Activated CD4-positive, alpha-beta T cell treated with anti-CD3 and anti-CD28 coated beads, Interleukin-2, amount 10 ng/mL, durations not matched to agents 7 days and 5 days (primary cell): ENCODE measurements around the gene LYSMD2. TPM values are rescaled to one million over a fixed set of nuclear protein-coding genes. Genes with fewer than 3 reads are reported as not detected.

Experiments
- CTCF ChIA-PET: fragments of 350-600 bp; sonication (Branson Sonifier 250); formaldehyde crosslinking; loops from one replicate; lab custom pipeline; 2021; ENCODE audit warnings: antibody characterized with exemption; lab: Charles Lee
- POLR2A ChIA-PET: fragments of 350-600 bp; sonication (Branson Sonifier 250); formaldehyde crosslinking; loops from one replicate; lab custom pipeline; 2021; ENCODE audit warnings: antibody characterized with exemption; lab: Charles Lee
- DNase-seq: peaks from one replicate; pipeline ENCODE4 v3.0.0-alpha.2; 2020
- H3K27ac Mint-ChIP-seq: one replicate; pipeline ENCODE4 v1.8.0; 2021; ENCODE audit warnings: mild to moderate bottlenecking, moderate library complexity, mixed read lengths
- H3K27me3 Mint-ChIP-seq: one replicate; pipeline ENCODE4 v1.8.0; 2021; ENCODE audit warnings: mixed read lengths
- H3K36me3 Mint-ChIP-seq: one replicate; pipeline ENCODE4 v1.8.0; 2021; ENCODE audit warnings: low read depth, mixed read lengths
- H3K4me1 Mint-ChIP-seq: one replicate; pipeline ENCODE4 v1.8.0; 2021; ENCODE audit warnings: mixed read lengths
- H3K4me3 Mint-ChIP-seq: one replicate; pipeline ENCODE4 v1.8.0; 2021; ENCODE audit warnings: mild to moderate bottlenecking, moderate library complexity, mixed read lengths
- H3K9me3 Mint-ChIP-seq: one replicate; pipeline ENCODE4 v1.8.0; 2021; ENCODE audit warnings: mixed read lengths
- total RNA-seq, 2 experiments: library from RNA; stranded (reverse); gene quantifications; one replicate each; pipeline ENCODE4 v1.2.3, GENCODE V29; 2021

Gene LYSMD2
- total RNA-seq, 2 experiments from 2014 or later = 18.2 to 23.6 TPM

GRCh38 chr15:51706291-51706690 is 31.2 kb downstream of the LYSMD2 start:
- Mint-ChIP-seq H3K4me1 (no peaks in the 10 kb centered on the region), H3K36me3 (no peaks in the 10 kb centered on the region), H3K27ac (no peak overlapping the region), H3K9me3 (no peaks in the 10 kb centered on the region), H3K4me3 (no peak overlapping the region), H3K27me3 (peaks cover 11% of the 10 kb centered on the region)
- POLR2A ChIA-PET = no interaction called here
- DNase-seq = no peak
- CTCF ChIA-PET = no interaction called here

GRCh38 chr15:51702710-51703109 is 34.7 kb downstream of the LYSMD2 start:
- no peaks in the 10 kb centered on the region for H3K4me1 Mint-ChIP-seq
- ChIA-PET POLR2A (no interaction called here), CTCF (interaction anchor here (0.6 kb wide), 1 partner anchor 1641 kb away, joined by 4 read pairs; no protein-coding TSS in a partner anchor)
- no peaks in the 10 kb centered on the region for H3K9me3 Mint-ChIP-seq
- peaks cover 29% of the 10 kb centered on the region for H3K27me3 Mint-ChIP-seq
- H3K27ac Mint-ChIP-seq = no peak overlapping the region
- H3K4me3 Mint-ChIP-seq = no peak overlapping the region
- H3K36me3 Mint-ChIP-seq = no peaks in the 10 kb centered on the region
- no peak for DNase-seq

- Mint-ChIP-seq H3K4me1 (peaks cover 2% of the 10 kb centered on the region), H3K27me3 (peaks cover 30% of the 10 kb centered on the region), H3K9me3 (no peaks in the 10 kb centered on the region), H3K36me3 (no peaks in the 10 kb centered on the region), H3K4me3 (no peak overlapping the region), H3K27ac (no peak overlapping the region)
- no peak for DNase-seq
- CTCF ChIA-PET = no interaction called here
- POLR2A ChIA-PET = no interaction called here
Observed at GRCh38 chr15:51699373-51699772, 38.1 kb downstream of the LYSMD2 start.

- Mint-ChIP-seq H3K4me1 (peaks cover 16% of the 10 kb centered on the region), H3K4me3 (no peak overlapping the region), H3K27ac (no peak overlapping the region), H3K27me3 (peaks cover 37% of the 10 kb centered on the region), H3K36me3 (no peaks in the 10 kb centered on the region), H3K9me3 (peaks cover 3% of the 10 kb centered on the region)
- POLR2A ChIA-PET = no interaction called here
- DNase-seq = no peak
- CTCF ChIA-PET = no interaction called here
Observed at GRCh38 chr15:51697163-51697562, 40.3 kb downstream of the LYSMD2 start.

- Mint-ChIP-seq H3K9me3 (peaks cover 3% of the 10 kb centered on the region), H3K4me3 (no peak overlapping the region), H3K27ac (no peak overlapping the region), H3K36me3 (no peaks in the 10 kb centered on the region), H3K4me1 (peaks cover 22% of the 10 kb centered on the region), H3K27me3 (peaks cover 43% of the 10 kb centered on the region)
- no peak for DNase-seq
- ChIA-PET CTCF (no interaction called here), POLR2A (no interaction called here)
Observed at GRCh38 chr15:51696566-51696965, 40.9 kb downstream of the LYSMD2 start.

- no peak for DNase-seq
- ChIA-PET CTCF (no interaction called here), POLR2A (no interaction called here)
- Mint-ChIP-seq H3K4me1 (peaks cover 29% of the 10 kb centered on the region), H3K4me3 (no peak overlapping the region), H3K36me3 (peaks cover 3% of the 10 kb centered on the region), H3K9me3 (peaks cover 6% of the 10 kb centered on the region), H3K27me3 (peaks cover 49% of the 10 kb centered on the region), H3K27ac (no peak overlapping the region)
Observed at GRCh38 chr15:51692154-51692553, 45.3 kb downstream of the LYSMD2 start.

- Mint-ChIP-seq H3K4me3 (no peak overlapping the region), H3K9me3 (peaks cover 6% of the 10 kb centered on the region), H3K36me3 (peaks cover 3% of the 10 kb centered on the region), H3K27ac (no peak overlapping the region), H3K27me3 (peaks cover 70% of the 10 kb centered on the region), H3K4me1 (peaks cover 28% of the 10 kb centered on the region)
- ChIA-PET CTCF (no interaction called here), POLR2A (no interaction called here)
- DNase-seq = no peak
Observed at GRCh38 chr15:51688863-51689262, 48.6 kb downstream of the LYSMD2 start.

- Mint-ChIP-seq H3K4me1 (peaks cover 18% of the 10 kb centered on the region), H3K36me3 (peaks cover 3% of the 10 kb centered on the region), H3K9me3 (peaks cover 3% of the 10 kb centered on the region), H3K27me3 (peaks cover 65% of the 10 kb centered on the region), H3K4me3 (no peak overlapping the region), H3K27ac (no peak overlapping the region)
- DNase-seq = no peak
- CTCF ChIA-PET = no interaction called here
- POLR2A ChIA-PET = no interaction called here
Observed at GRCh38 chr15:51687565-51687964, 49.9 kb downstream of the LYSMD2 start.

GRCh38 chr15:51681303-51681963 is 56.0 kb downstream of the LYSMD2 start, which contains the start of gene SCG3:
SCG3 (plus strand) TSS chr15:51681503; CDS start chr15:51681756, 253 bp downstream.
- no peaks in the 10 kb centered on the region for H3K9me3 Mint-ChIP-seq
- peak; percentile 75 for DNase-seq
- CTCF ChIA-PET = interaction anchor here (0.6 to 1.7 kb wide), 4 partner anchors 29 to 282 kb away, joined by 3 to 5 read pairs (median 4); no protein-coding TSS in a partner anchor
- H3K4me1 Mint-ChIP-seq = peaks cover 2% of the 10 kb centered on the region
- H3K36me3 Mint-ChIP-seq = no peaks in the 10 kb centered on the region
- POLR2A ChIA-PET = interaction anchor here (0.7 kb wide), 1 partner anchor 23 kb away, joined by 3 read pairs; no protein-coding TSS in a partner anchor
- peaks cover 47% of the 10 kb centered on the region for H3K27me3 Mint-ChIP-seq
- H3K27ac Mint-ChIP-seq = no peak within 1 kb of the TSS
- no peak within 1 kb of the TSS for H3K4me3 Mint-ChIP-seq

GRCh38 chr15:51680321-51680720 is 57.1 kb downstream of the LYSMD2 start:
- Mint-ChIP-seq H3K9me3 (no peaks in the 10 kb centered on the region), H3K27ac (no peak overlapping the region), H3K4me1 (peaks cover 2% of the 10 kb centered on the region), H3K27me3 (peaks cover 40% of the 10 kb centered on the region), H3K4me3 (no peak overlapping the region), H3K36me3 (no peaks in the 10 kb centered on the region)
- CTCF ChIA-PET = interaction anchor here (1.7 kb wide), 1 partner anchor 97 kb away, joined by 4 read pairs; no protein-coding TSS in a partner anchor
- POLR2A ChIA-PET = no interaction called here
- no peak for DNase-seq

GRCh38 chr15:51678096-51678495 is 59.4 kb downstream of the LYSMD2 start:
- DNase-seq = no peak
- CTCF ChIA-PET = no interaction called here
- Mint-ChIP-seq H3K4me3 (no peak overlapping the region), H3K27ac (no peak overlapping the region), H3K27me3 (peaks cover 25% of the 10 kb centered on the region), H3K4me1 (peaks cover 2% of the 10 kb centered on the region), H3K9me3 (no peaks in the 10 kb centered on the region), H3K36me3 (no peaks in the 10 kb centered on the region)
- POLR2A ChIA-PET = no interaction called here

- peaks cover 23% of the 10 kb centered on the region for H3K27me3 Mint-ChIP-seq
- DNase-seq = no peak
- H3K4me1 Mint-ChIP-seq = peaks cover 2% of the 10 kb centered on the region
- no peak overlapping the region for H3K4me3 Mint-ChIP-seq
- H3K36me3 Mint-ChIP-seq = no peaks in the 10 kb centered on the region
- H3K27ac Mint-ChIP-seq = no peak overlapping the region
- CTCF ChIA-PET = no interaction called here
- H3K9me3 Mint-ChIP-seq = no peaks in the 10 kb centered on the region
- POLR2A ChIA-PET = no interaction called here
Observed at GRCh38 chr15:51677452-51677851, 60.0 kb downstream of the LYSMD2 start.

- DNase-seq = no peak
- H3K27me3 Mint-ChIP-seq = peaks cover 25% of the 10 kb centered on the region
- H3K27ac Mint-ChIP-seq = no peak overlapping the region
- ChIA-PET CTCF (no interaction called here), POLR2A (no interaction called here)
- H3K36me3 Mint-ChIP-seq = no peaks in the 10 kb centered on the region
- no peak overlapping the region for H3K4me3 Mint-ChIP-seq
- H3K4me1 Mint-ChIP-seq = peaks cover 2% of the 10 kb centered on the region
- H3K9me3 Mint-ChIP-seq = no peaks in the 10 kb centered on the region
Observed at GRCh38 chr15:51677021-51677420, 60.4 kb downstream of the LYSMD2 start.
